SU-DHL-6 (cell line): ENCODE results near the gene RETREG1.
"Not testable (repeated sequence)": the region's sequence is repeated elsewhere in the genome, so short reads cannot be mapped to it uniquely, and the experiment has no call there.

Experiments
- EZH2phosphoT487 ChIP-seq: fragments of 200-600 bp; sonication (generic), shearing (Covaris generic); conservative IDR thresholded peaks from 2 replicates; pipeline ENCODE4 v1.6.1; 2018; ENCODE audit warnings: mild to moderate bottlenecking, antibody characterized with exemption, low read length, moderate library complexity, mixed read lengths
- TF ChIP-seq, protein P1 (sequence below): fragments of 200-600 bp; sonication (generic); IDR thresholded peaks from one replicate; pipeline ENCODE4 v1.5.1; 2017; ENCODE audit warnings: antibody characterized with exemption, mild to moderate bottlenecking, low read length, moderate library complexity; ENCODE audit not compliant: insufficient read depth, poor library complexity, severe bottlenecking

DNA sequence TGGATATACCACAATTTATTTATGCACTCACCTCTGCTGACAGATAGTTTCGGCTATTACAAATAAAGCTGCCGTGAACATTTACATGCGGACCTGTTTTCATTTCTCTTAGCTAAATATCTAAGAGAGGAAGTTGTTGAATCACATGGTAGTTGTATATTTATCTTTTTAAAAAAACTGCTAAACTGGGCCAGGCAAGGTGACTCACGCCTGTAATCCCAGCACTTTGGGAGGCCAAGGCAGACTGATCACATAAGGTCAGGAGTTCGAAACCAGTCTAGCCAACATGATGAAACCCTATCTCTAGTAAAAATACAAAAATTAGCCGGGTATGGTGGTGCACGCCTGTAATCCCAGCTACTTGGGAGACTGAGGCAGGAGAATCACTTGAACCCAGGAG is 73.6 kb downstream of the RETREG1 start:
- TF ChIP-seq, protein P1, sequence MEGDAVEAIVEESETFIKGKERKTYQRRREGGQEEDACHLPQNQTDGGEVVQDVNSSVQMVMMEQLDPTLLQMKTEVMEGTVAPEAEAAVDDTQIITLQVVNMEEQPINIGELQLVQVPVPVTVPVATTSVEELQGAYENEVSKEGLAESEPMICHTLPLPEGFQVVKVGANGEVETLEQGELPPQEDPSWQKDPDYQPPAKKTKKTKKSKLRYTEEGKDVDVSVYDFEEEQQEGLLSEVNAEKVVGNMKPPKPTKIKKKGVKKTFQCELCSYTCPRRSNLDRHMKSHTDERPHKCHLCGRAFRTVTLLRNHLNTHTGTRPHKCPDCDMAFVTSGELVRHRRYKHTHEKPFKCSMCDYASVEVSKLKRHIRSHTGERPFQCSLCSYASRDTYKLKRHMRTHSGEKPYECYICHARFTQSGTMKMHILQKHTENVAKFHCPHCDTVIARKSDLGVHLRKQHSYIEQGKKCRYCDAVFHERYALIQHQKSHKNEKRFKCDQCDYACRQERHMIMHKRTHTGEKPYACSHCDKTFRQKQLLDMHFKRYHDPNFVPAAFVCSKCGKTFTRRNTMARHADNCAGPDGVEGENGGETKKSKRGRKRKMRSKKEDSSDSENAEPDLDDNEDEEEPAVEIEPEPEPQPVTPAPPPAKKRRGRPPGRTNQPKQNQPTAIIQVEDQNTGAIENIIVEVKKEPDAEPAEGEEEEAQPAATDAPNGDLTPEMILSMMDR, result not testable (repeated sequence)
- not testable (repeated sequence) for TF ChIP-seq EZH2phosphoT487
